Endothelial cell (in vitro differentiated cells): ENCODE results near the gene MADD. TPM values are rescaled to one million over a fixed set of nuclear protein-coding genes. Genes with fewer than 3 reads are reported as not detected.

Source experiments
- DNase-seq: peaks from one replicate; pipeline ENCODE4 v3.0.0; 2021; ENCODE audit warnings: low spot score
- H3K27ac Mint-ChIP-seq: one replicate; pipeline ENCODE4 v1.8.0; 2021; ENCODE audit warnings: mixed read lengths, inconsistent platforms; ENCODE audit not compliant: unreplicated experiment
- H3K27me3 Mint-ChIP-seq: one replicate; pipeline ENCODE4 v1.8.0; 2021; ENCODE audit warnings: mild to moderate bottlenecking, moderate library complexity, mixed read lengths, inconsistent platforms; ENCODE audit not compliant: unreplicated experiment
- H3K36me3 Mint-ChIP-seq: one replicate; pipeline ENCODE4 v1.8.0; 2021; ENCODE audit warnings: mild to moderate bottlenecking, low read depth, mixed read lengths, inconsistent platforms; ENCODE audit not compliant: unreplicated experiment
- H3K4me1 Mint-ChIP-seq: one replicate; pipeline ENCODE4 v1.8.0; 2021; ENCODE audit warnings: mild to moderate bottlenecking, mixed read lengths, inconsistent platforms; ENCODE audit not compliant: unreplicated experiment
- H3K4me3 Mint-ChIP-seq: one replicate; pipeline ENCODE4 v1.8.0; 2021; ENCODE audit warnings: mild to moderate bottlenecking, mixed read lengths, inconsistent platforms; ENCODE audit not compliant: unreplicated experiment
- H3K9me3 Mint-ChIP-seq: one replicate; pipeline ENCODE4 v1.8.0; 2021; ENCODE audit warnings: mixed read lengths, inconsistent platforms; ENCODE audit not compliant: unreplicated experiment
- total RNA-seq: library from RNA; stranded (reverse); fragmentation: NEBNext Ultra II Directional; extraction: Animal tissue kit (Norgen Biotek cat#: 25700); gene quantifications from one replicate; pipeline ENCODE4 v1.2.1, GENCODE V29; 2021; ENCODE audit not compliant: unreplicated experiment
- TF ChIP-seq, protein P1 (sequence below): fragments of 200-600 bp; sonication (generic); IDR thresholded peaks from one replicate; pipeline ENCODE4 v1.5.0; 2021; ENCODE audit warnings: antibody characterized with exemption; ENCODE audit not compliant: unreplicated experiment

Gene MADD
- total RNA-seq, 1 donor from 2014 or later, result 61.2 TPM

DNA sequence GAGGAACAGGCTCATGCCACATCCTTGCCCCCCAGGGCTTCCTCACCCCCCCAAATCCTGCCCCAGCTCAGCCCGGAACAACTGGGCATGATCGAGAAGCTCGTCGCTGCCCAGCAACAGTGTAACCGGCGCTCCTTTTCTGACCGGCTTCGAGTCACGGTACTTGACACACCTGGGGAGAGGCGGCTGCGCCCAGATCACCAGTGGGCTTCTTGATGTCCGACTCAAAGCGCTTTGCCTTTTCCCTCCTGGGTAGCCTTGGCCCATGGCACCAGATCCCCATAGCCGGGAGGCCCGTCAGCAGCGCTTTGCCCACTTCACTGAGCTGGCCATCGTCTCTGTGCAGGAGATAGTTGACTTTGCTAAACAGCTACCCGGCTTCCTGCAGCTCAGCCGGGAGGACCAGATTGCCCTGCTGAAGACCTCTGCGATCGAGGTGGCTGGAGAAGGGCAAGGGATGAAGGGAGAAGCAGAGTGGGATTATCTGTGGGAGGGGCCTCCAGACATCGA, 8.6 kb upstream of the MADD start:
- Mint-ChIP-seq H3K27me3 (peaks cover 5% of the 10 kb centered on the region), H3K36me3 (peaks cover 7% of the 10 kb centered on the region), H3K27ac (no peak overlapping the region), H3K9me3 (no peaks in the 10 kb centered on the region), H3K4me3 (no peak overlapping the region), H3K4me1 (peaks cover 29% of the 10 kb centered on the region)
- TF ChIP-seq, protein P1, sequence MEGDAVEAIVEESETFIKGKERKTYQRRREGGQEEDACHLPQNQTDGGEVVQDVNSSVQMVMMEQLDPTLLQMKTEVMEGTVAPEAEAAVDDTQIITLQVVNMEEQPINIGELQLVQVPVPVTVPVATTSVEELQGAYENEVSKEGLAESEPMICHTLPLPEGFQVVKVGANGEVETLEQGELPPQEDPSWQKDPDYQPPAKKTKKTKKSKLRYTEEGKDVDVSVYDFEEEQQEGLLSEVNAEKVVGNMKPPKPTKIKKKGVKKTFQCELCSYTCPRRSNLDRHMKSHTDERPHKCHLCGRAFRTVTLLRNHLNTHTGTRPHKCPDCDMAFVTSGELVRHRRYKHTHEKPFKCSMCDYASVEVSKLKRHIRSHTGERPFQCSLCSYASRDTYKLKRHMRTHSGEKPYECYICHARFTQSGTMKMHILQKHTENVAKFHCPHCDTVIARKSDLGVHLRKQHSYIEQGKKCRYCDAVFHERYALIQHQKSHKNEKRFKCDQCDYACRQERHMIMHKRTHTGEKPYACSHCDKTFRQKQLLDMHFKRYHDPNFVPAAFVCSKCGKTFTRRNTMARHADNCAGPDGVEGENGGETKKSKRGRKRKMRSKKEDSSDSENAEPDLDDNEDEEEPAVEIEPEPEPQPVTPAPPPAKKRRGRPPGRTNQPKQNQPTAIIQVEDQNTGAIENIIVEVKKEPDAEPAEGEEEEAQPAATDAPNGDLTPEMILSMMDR, result no peak
- DNase-seq, result no peak

DNA sequence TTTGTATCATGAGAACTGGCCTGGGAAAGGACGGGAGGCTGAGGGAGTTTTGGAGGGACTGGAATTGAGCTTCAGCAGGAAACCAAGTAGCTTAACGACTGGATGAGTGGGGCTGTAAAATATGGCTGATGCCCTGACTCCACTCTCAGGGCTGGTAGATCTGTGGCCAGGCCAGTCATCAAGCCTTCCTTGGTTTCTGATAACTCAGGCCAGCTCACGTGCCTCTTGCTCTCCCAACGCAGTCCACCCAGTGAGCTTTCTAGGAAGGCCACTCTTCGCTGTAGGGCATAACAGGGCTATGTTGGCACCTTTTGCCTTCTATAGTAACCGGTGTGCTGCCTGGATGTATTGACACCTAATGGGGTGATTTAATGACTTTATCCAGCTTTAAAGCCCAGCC, 5.8 kb upstream of the MADD start:
- Mint-ChIP-seq H3K9me3 (no peaks in the 10 kb centered on the region), H3K36me3 (peaks cover 7% of the 10 kb centered on the region), H3K27me3 (peaks cover 16% of the 10 kb centered on the region), H3K27ac (no peak overlapping the region), H3K4me1 (peaks cover 28% of the 10 kb centered on the region), H3K4me3 (no peak overlapping the region)
- TF ChIP-seq, protein P1, result no peak
- DNase-seq, result no peak

DNA sequence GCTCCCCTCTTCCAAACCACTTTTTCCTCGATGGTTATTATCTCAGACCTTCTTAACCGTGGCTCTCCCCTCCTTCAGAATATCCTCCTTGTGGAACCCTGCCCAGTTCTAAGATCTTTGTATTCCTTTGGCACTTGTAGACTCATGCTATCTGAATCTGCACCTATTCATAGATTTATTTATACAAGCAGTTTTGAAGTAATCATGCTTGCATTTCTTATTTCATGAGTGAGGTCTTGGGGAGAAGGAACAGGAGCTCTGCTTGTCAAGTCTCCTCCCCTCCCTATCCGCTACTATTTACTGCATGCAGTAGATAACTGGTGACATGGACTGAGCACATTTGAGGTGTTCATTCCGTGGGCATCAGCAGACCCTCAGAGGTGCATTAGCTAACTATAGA, 5.4 kb upstream of the MADD start:
- H3K9me3 Mint-ChIP-seq, result no peaks in the 10 kb centered on the region
- TF ChIP-seq, protein P1, result no peak

DNA sequence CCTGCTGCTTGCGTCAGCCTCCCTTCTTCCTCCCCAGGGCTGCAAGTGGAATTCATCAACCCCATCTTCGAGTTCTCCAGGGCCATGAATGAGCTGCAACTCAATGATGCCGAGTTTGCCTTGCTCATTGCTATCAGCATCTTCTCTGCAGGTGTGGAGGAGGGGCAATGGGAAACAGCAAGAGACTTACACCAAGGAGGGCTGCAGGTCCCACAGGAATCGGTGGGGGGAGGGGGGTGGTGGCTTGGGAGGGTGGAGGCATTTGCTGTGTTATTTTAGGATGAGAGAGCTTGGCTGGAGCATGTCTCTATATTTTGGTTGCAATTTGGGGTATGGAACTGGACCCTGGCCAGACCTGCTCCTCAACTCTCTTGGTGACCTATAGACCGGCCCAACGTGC, 2.1 kb upstream of the MADD start:
- Mint-ChIP-seq H3K4me3 (peak overlapping the region; percentile 94), H3K4me1 (peaks cover 37% of the 10 kb centered on the region), H3K36me3 (peaks cover 4% of the 10 kb centered on the region), H3K27ac (peak overlapping the region; percentile 98), H3K9me3 (no peaks in the 10 kb centered on the region), H3K27me3 (peaks cover 16% of the 10 kb centered on the region)
- no peak for DNase-seq
- TF ChIP-seq, protein P1, result no peak

More for the DNA sequence above, 5.4 kb upstream of the MADD start:
- H3K27me3 Mint-ChIP-seq, result peaks cover 18% of the 10 kb centered on the region
- no peak for DNase-seq
- peaks cover 7% of the 10 kb centered on the region for H3K36me3 Mint-ChIP-seq
- peaks cover 26% of the 10 kb centered on the region for H3K4me1 Mint-ChIP-seq
- no peak overlapping the region for H3K27ac Mint-ChIP-seq
- H3K4me3 Mint-ChIP-seq, result no peak overlapping the region

DNA sequence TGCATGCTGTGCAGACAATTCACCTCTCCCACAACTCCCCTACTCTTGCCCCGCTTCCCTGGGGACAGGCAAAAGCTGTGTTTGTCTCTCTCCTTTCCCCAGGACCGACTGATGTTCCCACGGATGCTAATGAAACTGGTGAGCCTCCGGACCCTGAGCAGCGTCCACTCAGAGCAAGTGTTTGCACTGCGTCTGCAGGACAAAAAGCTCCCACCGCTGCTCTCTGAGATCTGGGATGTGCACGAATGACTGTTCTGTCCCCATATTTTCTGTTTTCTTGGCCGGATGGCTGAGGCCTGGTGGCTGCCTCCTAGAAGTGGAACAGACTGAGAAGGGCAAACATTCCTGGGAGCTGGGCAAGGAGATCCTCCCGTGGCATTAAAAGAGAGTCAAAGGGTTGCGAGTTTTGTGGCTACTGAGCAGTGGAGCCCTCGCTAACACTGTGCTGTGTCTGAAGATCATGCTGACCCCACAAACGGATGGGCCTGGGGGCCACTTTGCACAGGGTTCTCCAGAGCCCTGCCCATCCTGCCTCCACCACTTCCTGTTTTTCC, 1.4 kb upstream of the MADD start:
- TF ChIP-seq, protein P1, result no peak
- peaks cover 4% of the 10 kb centered on the region for H3K36me3 Mint-ChIP-seq
- H3K27ac Mint-ChIP-seq, result peak overlapping the region; percentile 98
- peaks cover 16% of the 10 kb centered on the region for H3K27me3 Mint-ChIP-seq
- DNase-seq, result peak; percentile 41
- H3K4me1 Mint-ChIP-seq, result peaks cover 37% of the 10 kb centered on the region
- no peaks in the 10 kb centered on the region for H3K9me3 Mint-ChIP-seq
- peak overlapping the region; percentile 94 for H3K4me3 Mint-ChIP-seq
